ENCODE results near the gene KIRREL1. TPM values are rescaled to one million over a fixed set of nuclear protein-coding genes. Genes with fewer than 3 reads are reported as not detected.

KIRREL1 gene
- polyA plus RNA-seq, result 18.3 to 29.8 TPM (median 19.7 TPM) in 3 replicates
- 2.7 TPM for polyA plus RNA-seq (2011; ENCODE audit: low read depth)
- 11.1 and 14.7 TPM in 2 replicates for polyA plus RNA-seq (2011; cell fraction: cytosol; rRNA removed)
- 65.2 and 75.4 TPM in 2 replicates for polyA plus RNA-seq (2011; cell fraction: nucleus; rRNA removed)
- polyA plus RNA-seq (2012; ENCODE audit: low replicate concordance), result 11.5 and 45.7 TPM in 2 replicates
- 47.6 to 153 TPM (median 54.8 TPM) in 3 replicates for polyA minus RNA-seq
- polyA minus RNA-seq (2011; cell fraction: cytosol; rRNA and poly(A)+ RNA removed), result 39.5 TPM
- 101 and 135 TPM in 2 replicates for polyA minus RNA-seq (2011; cell fraction: nucleus; rRNA and poly(A)+ RNA removed)

DNA sequence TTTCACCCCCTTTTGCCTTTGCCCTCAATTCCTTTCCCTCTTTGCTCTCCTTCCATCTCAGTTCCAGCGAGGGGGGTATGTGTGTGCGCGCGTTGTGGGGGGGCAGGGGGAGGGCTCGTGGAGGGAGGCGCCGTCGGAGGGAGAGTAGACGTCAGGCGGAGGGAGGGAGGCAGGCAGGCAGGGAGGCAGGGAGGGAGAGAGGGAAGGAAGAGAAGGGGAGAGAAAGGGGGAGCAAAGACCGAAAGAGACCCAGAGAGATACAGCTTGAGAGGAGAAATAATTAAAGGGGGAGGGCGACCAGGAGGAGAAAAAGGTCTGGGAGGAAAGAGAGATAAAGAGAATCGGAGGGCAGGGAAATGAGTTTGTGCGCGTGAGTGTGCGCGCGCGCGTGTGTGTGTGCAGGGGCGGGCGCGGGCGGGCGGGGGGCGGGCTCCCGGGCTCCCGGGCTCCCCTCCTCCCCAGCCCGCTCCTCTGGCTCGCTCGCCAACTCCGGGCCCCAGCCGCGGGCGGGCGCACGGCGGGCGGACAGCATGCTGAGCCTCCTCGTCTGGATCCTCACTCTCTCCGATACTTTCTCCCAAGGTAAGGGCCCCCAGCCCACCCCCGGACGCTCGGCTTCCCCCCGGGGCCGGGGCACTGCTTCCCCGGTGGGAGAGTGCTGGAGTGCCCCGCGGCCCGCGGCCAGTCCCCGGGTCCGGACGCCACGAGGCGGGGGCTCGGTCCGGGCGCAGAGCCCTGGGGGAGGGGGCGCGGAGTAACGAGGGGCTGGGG lies at the start of gene KIRREL1:
TSS of gene KIRREL1 (plus strand) at position 499 of the 771 bp plus-strand sequence. CDS start at position 531, 32 bp downstream.
- H3K9me3 ChIP-seq (ENCODE audit: control insufficient read depth, low read depth, low read length), result no peaks in the 10 kb centered on the region
- H2AFZ ChIP-seq (ENCODE audit: control insufficient read depth, low read length), result peak within 1 kb of the TSS; percentile 77
- H3K4me3 ChIP-seq (ENCODE audit: control insufficient read depth in 2 of 3, extremely low read depth in 1 of 3, insufficient read depth in 2 of 3, low read depth in 1 of 3, low read length in 3 of 3), result peak within 1 kb of the TSS; percentile 83 to 89 (median 89)
- peaks cover 37% of the 10 kb centered on the region for H3K4me1 ChIP-seq (ENCODE audit: control insufficient read depth, extremely low read depth, insufficient read depth, low read length)
- H3K9me1 ChIP-seq (ENCODE audit: control insufficient read depth, extremely low read depth, insufficient read depth, low read length), result no peaks in the 10 kb centered on the region
- H3K79me2 ChIP-seq (ENCODE audit: control insufficient read depth, insufficient read depth, low read length), result peaks cover 51% of the 10 kb centered on the region
- peak within 1 kb of the TSS; percentile 78 for H3K4me2 ChIP-seq (ENCODE audit: control insufficient read depth, extremely low read depth, insufficient read depth, low read depth, low read length)
- H4K20me1 ChIP-seq (ENCODE audit: control insufficient read depth, extremely low read depth, insufficient read depth, low read length), result no peaks in the 10 kb centered on the region
- H3K9ac ChIP-seq (ENCODE audit: control insufficient read depth, extremely low read depth, insufficient read depth, low read length), result peak within 1 kb of the TSS; percentile 83
- TF ChIP-seq EZH2 (IDR thresholded peaks at IDR 0.05; ENCODE audit: low read length), result no peak
- DNase-seq (ENCODE audit: low read depth, low spot score) (no peak), FAIRE-seq (no peak)
- peaks cover 2 to 7% of the 10 kb centered on the region in 2 experiments for H3K36me3 ChIP-seq (ENCODE audit: control insufficient read depth in 2 of 2, extremely low read depth in 1 of 2, insufficient read depth in 2 of 2, low read length in 2 of 2)
- H3K27ac ChIP-seq (ENCODE audit: control insufficient read depth, insufficient read depth, low read length), result peak within 1 kb of the TSS; percentile 62
- no peaks in the 10 kb centered on the region for H3K27me3 ChIP-seq (ENCODE audit: control insufficient read depth, extremely low read depth, insufficient read depth, low read length)
- dilution Hi-C loops (cut with MboI; ENCODE audit: extremely low pct_ligation_motif_present, low sequenced_read_pairs), result no loop called here

DNA sequence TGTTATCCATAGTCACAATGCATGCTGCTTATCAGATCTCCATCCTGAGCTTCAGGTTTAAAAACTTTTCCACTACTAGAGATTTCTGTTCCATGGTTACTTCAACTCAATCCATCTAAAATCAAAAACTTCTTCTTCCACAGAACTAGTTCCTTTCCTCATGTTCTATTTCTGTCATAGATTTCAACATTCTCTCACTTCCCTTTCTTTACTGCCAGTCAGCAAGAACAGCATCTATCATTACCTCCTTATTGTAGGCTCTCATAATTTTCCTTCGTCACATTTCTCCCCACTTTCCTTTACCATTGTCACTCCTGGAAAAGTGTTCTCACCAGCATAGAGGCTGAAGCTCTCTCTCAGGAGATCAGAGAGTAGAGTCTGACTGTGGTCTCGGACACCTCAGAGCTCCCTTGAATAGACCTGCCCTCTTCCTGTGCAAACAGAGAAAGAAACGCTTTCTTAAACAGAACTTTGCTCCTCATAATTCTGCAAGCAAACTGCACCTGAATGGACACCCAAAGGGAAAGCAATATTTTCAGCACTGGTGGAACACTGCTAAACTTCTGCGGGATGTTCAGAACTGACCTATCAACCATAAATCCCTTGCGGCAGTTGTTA lies 48.7 kb upstream of the KIRREL1 start:
- Histone ChIP-seq H3K27ac (ENCODE audit: control insufficient read depth, insufficient read depth, low read length) (no peak overlapping the region), H3K4me3 (ENCODE audit: control insufficient read depth in 2 of 3, extremely low read depth in 1 of 3, insufficient read depth in 2 of 3, low read depth in 1 of 3, low read length in 3 of 3) (no peak overlapping the region), H3K36me3 (ENCODE audit: control insufficient read depth in 2 of 2, extremely low read depth in 1 of 2, insufficient read depth in 2 of 2, low read length in 2 of 2) (no peaks in the 10 kb centered on the region), H2AFZ (ENCODE audit: control insufficient read depth, low read length) (no peak overlapping the region), H3K4me1 (ENCODE audit: control insufficient read depth, extremely low read depth, insufficient read depth, low read length) (no peaks in the 10 kb centered on the region), H4K20me1 (ENCODE audit: control insufficient read depth, extremely low read depth, insufficient read depth, low read length) (no peaks in the 10 kb centered on the region), H3K9me3 (ENCODE audit: control insufficient read depth, low read depth, low read length) (no peaks in the 10 kb centered on the region), H3K9me1 (ENCODE audit: control insufficient read depth, extremely low read depth, insufficient read depth, low read length) (no peaks in the 10 kb centered on the region), H3K9ac (ENCODE audit: control insufficient read depth, extremely low read depth, insufficient read depth, low read length) (no peak overlapping the region), H3K4me2 (ENCODE audit: control insufficient read depth, extremely low read depth, insufficient read depth, low read depth, low read length) (no peak overlapping the region), H3K27me3 (ENCODE audit: control insufficient read depth, extremely low read depth, insufficient read depth, low read length) (peaks cover 7% of the 10 kb centered on the region), H3K79me2 (ENCODE audit: control insufficient read depth, insufficient read depth, low read length) (no peaks in the 10 kb centered on the region)
- TF ChIP-seq, protein P1, sequence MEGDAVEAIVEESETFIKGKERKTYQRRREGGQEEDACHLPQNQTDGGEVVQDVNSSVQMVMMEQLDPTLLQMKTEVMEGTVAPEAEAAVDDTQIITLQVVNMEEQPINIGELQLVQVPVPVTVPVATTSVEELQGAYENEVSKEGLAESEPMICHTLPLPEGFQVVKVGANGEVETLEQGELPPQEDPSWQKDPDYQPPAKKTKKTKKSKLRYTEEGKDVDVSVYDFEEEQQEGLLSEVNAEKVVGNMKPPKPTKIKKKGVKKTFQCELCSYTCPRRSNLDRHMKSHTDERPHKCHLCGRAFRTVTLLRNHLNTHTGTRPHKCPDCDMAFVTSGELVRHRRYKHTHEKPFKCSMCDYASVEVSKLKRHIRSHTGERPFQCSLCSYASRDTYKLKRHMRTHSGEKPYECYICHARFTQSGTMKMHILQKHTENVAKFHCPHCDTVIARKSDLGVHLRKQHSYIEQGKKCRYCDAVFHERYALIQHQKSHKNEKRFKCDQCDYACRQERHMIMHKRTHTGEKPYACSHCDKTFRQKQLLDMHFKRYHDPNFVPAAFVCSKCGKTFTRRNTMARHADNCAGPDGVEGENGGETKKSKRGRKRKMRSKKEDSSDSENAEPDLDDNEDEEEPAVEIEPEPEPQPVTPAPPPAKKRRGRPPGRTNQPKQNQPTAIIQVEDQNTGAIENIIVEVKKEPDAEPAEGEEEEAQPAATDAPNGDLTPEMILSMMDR (optimal IDR thresholded peaks at IDR 0.05 in 1 of 3, IDR thresholded peaks at IDR 0.05 in 1 of 3, conservative IDR thresholded peaks at IDR 0.05 in 1 of 3; ENCODE audit: extremely low read depth in 1 of 3, insufficient read depth in 2 of 3, low read length in 3 of 3), result no peak
- TF ChIP-seq EZH2 (IDR thresholded peaks at IDR 0.05; ENCODE audit: low read length), result no peak
- FAIRE-seq (no peak), DNase-seq (ENCODE audit: low read depth, low spot score) (no peak)
- dilution Hi-C loops (cut with MboI; ENCODE audit: extremely low pct_ligation_motif_present, low sequenced_read_pairs), result no loop called here

All from keratinocyte (primary cell).